NOMO-1 treated with DMSO at 0.1 percent for 48 hours (cell line): Measurements from ENCODE around the gene TUBB4B.

Experiments used
- DNase-seq: peaks from one replicate; lab custom pipeline; 2025; ENCODE audit not compliant: unreplicated experiment; lab: John Stamatoyannopoulos, UW

The TUBB4B gene

DNA sequence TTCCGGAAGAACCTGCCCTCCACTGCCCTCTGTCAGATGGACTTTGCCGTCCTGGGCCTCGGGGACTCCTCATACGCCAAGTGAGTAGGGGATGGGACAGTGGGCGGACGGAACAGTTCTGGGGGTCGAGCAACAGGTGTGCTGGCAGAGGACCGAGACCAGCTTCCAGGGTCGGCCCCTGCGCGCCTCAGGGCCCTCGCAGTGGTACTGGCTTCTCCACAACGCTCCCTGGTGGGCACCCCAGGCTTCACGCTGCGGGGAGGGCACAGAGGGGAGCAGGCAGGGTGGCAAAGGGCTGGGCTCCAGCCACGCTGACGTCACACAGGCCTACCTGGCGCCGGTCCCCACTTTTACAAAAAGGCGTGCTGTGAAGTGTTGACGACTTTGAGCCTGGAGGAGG, 28.6 kb upstream of the TUBB4B start:
- DNase-seq: no peak

DNA sequence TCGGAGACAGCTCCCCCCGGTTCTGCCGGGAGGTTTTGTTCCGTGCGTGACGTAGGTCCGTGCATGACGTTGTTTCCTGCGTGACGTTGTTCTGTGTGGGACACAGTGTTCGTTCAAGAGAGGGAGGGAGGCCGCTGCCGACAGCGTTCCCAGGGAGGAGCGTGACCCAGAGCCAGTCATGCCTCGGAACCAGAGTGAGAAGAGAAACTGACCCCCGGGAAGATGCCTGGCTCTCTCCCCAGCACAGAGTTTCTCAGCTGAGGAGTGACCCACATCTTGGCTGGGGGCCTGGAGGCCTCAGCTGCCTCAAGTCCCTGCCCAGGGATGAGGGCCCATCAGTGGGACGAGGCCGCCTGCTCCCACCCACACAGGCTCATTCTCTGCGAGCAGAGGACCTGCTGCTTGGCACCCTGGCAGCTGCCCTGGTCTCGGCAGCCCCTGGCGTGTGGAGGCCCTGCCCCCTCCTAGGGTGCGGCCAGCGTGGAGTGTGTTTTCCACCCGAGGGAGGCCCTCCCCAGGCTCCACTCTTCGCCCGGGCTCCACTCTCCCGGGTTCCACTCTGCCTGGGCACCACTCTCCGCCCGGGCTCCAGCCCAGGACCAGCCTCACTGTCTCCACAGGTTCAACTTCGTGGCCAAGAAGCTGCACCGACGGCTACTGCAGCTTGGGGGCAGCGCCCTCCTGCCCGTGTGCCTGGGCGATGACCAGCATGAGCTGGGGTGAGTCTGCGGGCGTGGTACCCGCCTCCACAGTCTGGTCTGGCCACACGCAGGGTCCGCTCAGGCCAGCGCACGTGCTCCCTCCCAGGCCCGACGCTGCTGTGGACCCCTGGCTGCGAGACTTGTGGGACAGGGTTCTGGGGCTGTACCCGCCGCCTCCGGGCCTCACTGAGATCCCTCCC, 27.7 kb upstream of the TUBB4B start:
- no peak for DNase-seq

DNA sequence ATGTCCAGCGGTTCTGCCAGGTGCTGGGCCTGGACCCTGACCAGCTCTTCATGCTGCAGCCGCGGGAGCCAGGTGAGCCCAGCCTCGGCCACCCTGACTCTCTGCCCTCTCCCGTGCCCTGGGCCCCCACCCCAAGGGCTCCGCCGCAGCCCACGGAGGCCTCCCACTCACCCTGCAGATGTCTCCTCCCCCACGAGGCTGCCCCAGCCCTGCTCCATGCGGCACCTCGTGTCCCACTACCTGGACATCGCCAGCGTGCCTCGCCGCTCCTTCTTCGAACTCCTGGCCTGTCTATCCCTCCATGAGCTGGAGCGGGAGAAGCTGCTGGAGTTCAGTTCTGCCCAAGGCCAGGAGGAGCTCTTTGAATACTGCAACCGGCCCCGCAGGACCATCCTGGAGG, 26.5 kb upstream of the TUBB4B start:
- DNase-seq: no peak

DNA sequence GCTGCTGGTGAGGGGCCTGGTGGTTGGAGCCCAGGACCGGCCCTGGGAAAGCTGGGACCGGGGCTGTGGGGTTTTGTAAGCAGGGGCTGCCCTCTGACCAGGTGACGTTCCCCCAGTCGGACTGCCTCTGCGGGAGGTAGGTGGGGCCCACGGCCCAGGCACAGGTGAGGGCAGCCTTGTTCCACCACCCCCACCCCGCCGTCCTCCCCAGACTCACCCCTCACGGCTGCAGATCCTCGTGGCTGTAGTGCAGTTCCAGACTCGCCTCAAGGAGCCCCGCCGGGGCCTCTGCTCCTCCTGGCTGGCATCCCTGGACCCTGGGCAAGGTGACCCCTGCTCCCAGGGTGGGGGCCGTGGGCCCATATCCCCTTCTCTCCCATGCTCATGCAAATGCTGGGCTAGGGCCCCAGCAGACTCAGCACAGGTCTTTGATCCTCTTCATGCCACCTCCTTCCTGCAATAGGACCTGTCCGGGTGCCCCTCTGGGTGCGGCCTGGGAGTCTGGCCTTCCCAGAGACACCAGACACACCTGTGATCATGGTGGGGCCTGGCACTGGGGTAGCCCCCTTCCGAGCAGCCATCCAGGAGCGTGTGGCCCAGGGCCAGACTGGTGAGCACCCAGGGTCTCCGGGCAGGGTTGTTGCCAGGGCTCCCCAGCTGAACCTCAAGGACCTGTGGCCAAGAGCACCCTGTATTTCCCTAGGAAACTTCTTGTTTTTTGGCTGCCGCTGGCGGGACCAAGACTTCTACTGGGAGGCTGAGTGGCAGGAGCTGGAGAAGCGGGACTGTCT, 25.7 kb upstream of the TUBB4B start:
- DNase-seq: no peak

DNA sequence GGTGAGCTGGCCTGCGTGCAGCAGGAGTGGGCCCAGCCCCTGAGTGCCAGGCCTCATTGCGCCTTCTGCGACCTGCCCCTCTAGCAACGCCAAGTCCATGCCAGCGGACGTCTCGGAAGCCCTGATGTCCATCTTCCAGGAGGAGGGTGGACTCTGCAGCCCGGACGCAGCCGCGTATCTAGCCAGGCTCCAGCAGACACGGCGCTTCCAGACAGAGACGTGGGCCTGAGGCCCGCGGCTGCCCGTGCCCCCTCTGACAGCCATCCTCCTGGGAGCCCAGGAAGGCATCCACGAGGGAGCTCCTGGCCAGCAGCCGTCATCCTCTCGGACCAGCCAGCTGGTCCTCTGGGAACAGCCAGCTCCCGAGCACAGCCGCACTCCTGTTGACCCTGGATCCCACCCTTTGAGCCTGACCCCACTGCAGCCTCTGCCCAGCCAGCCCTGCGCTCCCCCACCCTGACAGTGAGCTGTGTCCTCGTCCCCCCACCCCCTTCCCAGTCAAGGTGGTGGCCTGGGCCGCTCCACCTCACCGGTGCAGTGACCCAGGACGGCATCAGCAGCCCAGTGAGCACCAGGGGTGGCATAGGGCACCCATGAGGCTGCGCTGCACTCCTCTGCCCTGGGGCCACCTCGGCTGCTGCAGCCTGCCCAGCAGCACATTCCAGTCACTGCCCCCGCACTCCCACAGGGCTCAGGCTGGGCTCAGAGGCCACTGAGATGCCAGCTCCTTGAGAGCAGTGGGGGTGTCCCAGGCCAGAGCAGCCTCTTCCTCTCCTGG, 24.7 kb upstream of the TUBB4B start:
- no peak for DNase-seq

DNA sequence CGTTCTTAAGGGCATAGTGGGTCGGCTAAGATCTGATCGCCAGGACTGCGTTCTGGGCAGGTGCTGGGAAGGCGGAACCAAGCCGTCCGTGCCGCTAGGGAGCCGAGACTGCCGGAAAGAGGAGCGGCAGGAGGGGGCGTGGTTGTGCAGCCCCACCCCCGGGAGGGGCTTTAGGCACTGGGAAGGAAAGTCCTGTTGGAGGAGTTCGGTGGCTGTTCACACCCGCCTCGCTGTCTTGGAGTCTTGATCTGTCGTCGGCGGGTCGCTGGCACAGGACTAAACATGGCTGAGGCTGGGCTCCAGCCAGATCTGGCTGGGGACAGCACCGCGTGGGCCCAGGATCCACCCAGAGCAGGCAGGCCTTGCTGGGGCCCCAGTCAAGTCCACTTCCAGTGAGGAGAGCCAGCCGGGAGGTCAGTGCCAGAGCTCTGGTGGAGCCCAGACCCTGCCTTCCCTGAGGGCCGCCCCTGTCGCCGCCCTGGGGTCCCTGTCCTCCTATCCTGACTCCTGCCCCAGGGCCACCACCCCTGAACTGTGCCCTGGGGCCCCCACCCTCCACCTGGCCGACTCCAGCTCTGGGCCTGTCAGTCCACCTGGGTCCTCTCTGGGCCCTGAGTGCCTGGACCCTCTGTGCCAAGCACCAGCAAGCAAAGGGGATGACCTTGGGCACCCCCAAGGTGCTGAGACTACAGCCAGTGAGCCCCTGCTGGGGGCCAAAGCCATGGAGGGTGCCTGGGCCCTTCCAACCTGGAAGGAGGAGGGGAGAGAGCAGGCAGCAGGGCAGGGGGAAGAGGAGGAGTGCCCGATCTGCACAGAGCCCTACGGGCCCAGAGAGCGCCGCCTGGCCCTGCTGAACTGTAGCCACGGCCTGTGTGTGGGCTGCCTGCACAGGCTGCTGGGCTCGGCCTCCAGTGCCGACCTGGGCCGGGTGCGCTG, 23.5 kb upstream of the TUBB4B start:
- no peak for DNase-seq

DNA sequence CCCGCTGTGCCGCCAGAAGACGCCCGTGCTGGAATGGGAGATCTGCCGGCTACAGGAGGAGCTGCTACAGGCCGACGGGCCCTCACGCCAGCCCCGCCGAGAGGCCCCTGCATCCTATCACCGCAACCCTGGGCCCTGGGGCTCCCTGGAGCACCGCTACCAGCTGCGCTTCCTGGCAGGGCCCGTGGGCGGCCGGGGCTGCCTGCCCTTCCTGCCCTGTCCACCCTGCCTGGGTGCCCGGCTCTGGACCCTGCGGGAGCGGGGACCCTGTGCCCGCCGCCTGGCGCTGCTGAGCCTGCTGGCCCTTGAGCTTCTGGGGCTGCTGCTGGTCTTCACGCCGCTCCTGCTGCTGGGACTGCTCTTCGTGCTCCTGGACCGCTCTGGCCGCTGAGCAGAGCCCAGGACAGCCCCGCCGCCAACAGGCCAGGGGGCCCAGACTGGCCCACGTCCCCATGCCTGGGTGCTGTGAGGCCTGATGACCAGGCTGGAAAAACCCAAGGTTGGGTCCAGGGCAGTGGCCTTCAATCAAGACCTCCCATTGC, 22.8 kb upstream of the TUBB4B start:
- DNase-seq: no peak

DNA sequence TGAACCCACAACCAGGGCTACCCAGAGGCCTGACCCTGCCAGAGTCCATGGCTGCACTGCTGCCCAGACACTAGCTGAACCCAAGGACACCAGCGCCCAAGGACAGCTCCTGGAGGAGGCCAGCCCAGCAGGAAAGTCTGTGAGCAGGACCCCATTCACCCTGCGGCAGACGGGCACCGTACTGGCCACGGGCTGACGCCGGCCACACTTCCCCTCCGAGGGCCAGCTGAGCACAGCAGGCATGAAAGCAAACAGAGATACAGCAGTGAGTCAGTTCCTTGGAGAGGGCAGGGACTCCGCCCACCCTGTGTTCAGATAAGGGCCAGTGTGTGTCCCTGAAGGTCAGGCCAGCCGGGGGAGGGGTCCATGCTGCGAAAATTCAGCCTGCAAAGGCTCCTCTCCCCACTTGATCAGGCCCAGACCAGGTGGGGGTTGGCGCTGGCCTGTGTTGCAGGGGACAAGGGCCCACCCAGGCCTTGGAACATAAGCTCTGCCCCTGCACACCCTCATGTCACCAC, 22.3 kb upstream of the TUBB4B start:
- no peak for DNase-seq

DNA sequence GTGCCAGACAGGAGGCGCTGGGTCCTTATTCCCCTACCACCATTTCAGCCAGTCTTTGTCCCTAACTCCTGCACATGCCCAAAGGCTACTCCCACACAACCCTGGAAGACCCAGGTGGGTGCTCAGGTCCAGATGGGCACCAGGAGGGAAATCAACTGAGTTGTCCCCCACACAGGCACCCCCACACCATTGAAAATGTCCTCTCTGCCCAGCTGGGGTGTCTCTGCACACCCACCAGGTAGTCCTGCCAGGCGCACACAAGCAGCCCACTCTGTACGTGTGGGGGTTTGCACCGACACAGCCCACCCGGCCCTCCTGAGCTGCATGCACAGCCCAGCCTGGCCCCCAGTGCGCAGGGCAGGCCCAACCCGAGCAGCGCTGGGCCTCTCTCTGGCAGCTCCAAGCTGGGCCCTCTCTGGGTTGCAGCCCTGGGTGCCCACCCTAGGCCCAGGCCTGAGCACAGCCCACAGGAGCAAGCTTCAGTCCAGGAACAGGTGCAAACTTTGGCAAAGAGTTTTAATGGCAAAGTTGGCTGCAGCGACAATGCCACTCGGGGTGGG, 21.2 kb upstream of the TUBB4B start:
- DNase-seq: no peak

DNA sequence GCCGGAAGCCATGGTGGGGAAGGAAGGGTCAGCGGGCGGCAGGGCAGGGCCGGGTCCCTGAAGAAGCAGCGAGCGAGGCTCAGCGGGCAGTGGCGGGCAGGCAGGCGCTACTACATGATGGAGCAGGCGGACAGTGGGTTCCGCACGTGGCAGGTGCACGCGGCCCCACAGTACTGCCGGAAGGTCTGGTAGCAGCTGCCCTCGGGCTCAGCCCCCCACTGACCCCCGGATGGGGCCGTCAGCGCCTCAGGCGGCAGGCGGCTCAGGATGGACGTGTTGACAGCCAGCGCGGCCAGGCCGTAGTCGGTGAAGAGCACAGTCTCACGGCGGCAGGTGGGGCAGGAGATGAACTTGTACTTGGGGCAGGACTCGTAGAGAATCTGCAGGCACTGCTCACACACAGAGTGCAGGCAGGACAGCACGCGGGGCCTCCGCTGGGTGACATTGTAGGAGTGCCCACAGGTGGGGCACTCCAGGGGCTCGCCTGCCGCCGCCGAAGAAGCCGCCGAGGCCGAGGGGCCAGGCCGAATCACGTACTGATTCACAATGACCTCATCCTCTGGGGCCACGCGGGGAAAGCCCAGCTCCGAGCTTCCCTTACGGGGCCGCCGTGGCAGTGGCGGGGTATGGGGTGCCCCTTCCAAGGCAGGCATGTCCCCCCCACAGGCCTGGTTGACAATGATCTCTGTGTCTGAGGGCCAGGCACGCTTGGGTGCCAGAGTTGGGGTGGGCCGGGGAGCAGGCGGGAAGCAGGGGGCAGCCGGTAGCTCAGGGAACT, 20.6 kb upstream of the TUBB4B start:
- DNase-seq: no peak

DNA sequence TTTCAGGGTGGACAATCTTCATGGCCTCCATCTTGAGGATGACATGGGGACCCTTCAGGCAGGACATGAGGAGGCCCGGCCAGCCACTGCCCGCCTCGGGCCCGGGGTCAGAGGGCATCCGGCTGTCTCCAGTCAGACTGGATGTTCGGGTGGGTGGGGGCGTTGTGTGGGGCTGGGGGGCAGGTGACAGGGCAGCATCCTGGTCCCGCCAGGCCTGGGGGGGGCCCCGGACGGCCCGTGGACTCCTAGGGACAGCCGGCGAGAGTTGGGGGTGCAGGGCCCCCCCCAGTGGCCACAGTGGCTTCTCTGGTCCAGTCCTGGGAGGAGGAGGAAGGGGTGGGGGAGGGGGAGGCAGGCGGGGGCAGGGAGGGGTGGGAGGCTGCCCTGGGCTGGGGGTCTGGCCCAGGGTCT, 20.0 kb upstream of the TUBB4B start:
- no peak for DNase-seq

DNA sequence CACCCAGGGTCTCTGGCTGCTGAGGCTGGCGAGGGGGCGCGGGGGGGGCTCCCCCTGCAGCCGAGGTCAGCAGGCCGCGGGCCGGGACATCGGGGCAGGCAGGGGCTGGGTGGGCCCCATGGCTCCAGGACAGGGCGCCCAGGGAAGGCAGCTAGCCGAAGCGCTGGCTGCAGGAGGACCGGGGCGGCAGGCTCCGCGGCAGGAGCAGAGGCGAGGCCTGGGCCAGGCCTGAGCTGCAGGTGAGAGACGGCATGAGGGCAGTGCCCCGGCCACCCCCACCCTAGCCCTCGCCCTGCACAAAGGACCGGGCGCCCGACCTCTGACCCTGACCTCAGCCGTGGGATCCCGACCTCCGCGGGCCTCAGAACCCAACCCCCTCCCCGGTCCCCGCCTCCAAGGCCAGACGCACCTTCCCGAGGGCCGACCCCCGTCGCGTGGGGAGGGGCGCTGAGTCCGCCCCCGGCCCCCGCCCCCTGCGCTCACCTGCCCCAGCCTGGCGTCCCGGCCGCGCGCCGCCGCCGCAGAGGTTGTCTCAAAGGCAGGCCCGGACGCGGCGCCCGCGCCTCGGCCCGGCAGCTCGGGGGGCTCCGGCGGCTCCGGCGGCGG, 19.5 kb upstream of the TUBB4B start:
- DNase-seq: no peak

DNA sequence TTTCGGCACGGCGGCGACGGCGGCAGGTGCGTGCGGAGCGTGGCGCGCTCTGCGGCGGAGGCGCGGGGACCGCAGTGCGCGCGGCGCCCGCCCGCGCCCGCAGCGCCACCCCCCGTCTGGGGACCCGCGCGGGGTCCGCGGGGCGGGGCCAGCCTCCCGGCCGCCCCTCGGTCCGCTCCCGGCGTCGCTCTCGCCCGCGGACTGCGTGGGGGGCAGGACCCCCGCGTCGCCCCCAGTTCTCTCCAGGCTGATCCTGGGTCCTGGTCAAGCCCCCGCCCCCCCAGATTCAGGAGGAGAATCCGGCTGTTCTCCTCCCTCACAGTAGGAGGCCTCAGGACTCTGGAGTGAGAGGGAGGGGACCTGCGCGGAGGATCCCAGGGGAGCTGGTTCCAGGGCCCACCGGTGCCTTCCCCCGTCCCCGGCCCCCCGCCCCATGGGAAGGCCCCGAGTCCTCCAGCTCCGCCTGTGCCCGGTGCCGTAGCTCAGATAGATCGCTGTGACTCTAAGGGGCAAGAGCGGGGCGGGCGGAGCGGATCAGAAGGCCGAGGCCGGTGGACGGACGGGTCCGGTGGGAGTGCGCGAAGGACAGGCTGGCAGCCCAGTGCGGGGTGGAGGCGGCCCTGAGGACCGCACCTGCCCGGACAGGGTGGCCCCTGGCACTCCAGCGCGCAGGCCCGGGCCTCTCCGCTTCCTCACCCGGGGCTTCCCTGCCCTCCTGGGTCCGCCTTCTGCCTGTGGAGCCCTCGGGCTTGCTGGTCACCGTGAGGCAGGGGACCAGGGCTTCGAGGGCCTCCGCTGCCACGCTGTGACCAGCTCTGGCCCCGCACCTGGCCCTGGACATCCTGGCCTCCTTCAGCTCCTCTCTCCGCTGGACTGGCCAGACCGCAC, 18.7 kb upstream of the TUBB4B start, which contains the start of gene RNF208:
TSS of gene RNF208 (minus strand) at position 51 of the 888 bp plus-strand sequence. CDS start 1,028 bp downstream, outside the sequence.
- DNase-seq: no peak

DNA sequence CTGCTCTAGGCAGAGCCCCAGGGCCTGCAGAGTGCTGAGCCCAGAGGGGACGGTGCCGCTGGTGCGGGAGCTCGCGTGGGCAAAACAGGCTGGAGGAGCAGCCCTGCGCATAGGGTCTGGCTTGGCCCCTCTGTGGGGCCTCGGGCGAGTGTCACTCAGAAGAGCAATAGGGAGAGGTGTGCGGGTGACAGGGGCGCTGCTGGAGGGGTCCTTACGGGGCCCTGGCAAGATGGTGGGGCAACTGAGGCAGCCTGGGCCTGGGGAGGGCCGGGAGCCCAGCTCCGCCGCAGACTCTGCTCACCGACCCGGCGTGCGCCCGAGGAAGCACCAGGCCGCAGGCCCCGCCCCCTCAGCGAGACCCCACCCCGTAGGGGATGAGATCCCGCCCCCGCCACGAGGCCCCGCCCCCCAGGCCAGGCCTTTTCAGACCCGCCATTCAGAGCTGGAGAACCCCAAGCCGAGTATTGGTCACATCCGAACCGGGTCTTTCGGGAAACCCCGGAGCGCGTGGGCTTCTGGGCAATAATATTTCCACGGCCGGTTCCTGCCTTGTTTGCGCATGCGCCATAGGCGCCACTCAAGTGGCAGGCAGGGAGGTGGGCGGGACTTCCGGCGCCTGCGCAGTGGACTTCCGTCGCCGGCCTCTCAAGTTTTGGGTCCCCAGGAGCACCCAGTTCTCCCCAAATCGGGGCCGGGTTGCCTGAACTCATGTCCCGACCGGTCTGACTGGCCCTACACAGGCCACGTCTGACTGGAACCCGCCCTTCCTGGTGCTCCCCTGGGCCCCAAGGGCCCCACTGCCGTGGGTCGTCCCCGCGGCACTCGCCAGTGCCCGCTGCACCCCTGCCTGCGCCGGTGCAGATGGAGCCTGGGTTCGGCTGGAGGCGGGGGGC, 17.8 kb upstream of the TUBB4B start:
- DNase-seq: peak; percentile 99

DNA sequence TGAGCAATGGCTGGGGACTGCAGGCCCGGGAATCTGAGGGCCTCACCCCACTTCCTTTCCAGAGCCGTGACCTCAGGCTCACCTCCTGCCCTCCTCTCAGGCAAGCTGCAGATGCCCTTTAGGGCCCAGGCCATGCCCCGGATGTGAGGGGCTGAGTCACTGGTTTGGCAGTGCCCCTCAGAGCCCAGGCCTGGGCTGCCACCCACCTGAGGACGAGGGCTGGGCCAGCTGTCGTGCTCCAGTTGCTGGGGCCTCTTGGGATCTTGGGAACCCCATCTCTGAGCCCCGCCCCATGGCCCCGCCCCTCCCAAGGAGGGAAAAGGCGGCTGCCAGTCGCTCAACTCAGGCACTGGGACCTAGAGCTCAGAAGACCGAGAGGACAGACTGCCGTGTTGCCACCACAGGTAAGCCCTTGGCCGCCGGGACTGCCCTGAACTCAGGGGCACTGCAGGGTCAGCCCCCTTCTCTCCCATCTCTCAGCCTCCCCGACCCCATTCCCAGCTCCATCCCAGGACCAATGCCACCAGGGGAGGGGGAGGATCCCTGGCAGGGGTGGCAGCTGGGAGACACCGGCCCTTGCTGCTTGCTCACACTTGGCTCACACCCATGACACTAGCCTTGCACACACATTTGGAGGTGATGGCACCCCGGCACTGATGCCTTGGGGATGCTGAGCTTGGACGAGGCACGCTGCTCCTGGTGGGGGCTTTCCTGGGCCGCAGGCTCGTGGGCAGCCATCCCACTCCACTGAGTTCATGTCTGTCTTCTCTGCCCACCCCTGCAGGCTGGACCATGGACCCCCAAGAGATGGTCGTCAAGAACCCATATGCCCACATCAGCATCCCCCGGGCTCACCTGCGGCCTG, 16.0 kb upstream of the TUBB4B start, which contains the start of gene CYSRT1:
TSS of gene CYSRT1 (plus strand) at position 345 of the 865 bp plus-strand sequence. CDS start at position 793, 448 bp downstream.
- DNase-seq: peak; percentile 18
